Smooth muscle cell (in vitro differentiated cells): ENCODE results near the gene ADGRF4. TPM values are rescaled to one million over a fixed set of nuclear protein-coding genes. Genes with fewer than 3 reads are reported as not detected.

ENCODE experiments used
- DNase-seq: peaks from one replicate; lab custom pipeline; 2025; ENCODE audit not compliant: unreplicated experiment; lab: John Stamatoyannopoulos, UW
- H2AFZ ChIP-seq: fragments of 200-600 bp; sonication (generic); 2 replicates; pipeline ENCODE4 v1.6.0; 2016; ENCODE audit warnings: antibody characterized with exemption, low read depth, mild to moderate bottlenecking
- H3F3A ChIP-seq: fragments of 200-600 bp; sonication (generic); 2 replicates; pipeline ENCODE4 v1.6.0; 2017; ENCODE audit warnings: antibody characterized with exemption, low read depth
- H3K27ac ChIP-seq: fragments of 200-600 bp; sonication (generic); 2 replicates; pipeline ENCODE4 v1.5.1; 2016; ENCODE audit warnings: low read depth, mild to moderate bottlenecking
- H3K27me3 ChIP-seq: fragments of 200-600 bp; sonication (generic); 2 replicates; pipeline ENCODE4 v1.6.1; 2016; ENCODE audit warnings: low read depth, mild to moderate bottlenecking
- H3K36me3 ChIP-seq: fragments of 200-600 bp; sonication (generic); 2 replicates; pipeline ENCODE4 v1.5.1; 2016; ENCODE audit warnings: low read depth
- H3K4me1 ChIP-seq: fragments of 200-600 bp; sonication (generic); 2 replicates; pipeline ENCODE4 v1.5.1; 2016; ENCODE audit warnings: low read depth
- H3K4me2 ChIP-seq: fragments of 200-600 bp; sonication (generic); 2 replicates; pipeline ENCODE4 v1.6.0; 2016; ENCODE audit warnings: mild to moderate bottlenecking
- H3K4me3 ChIP-seq: fragments of 200-600 bp; sonication (generic); 2 replicates; pipeline ENCODE4 v1.5.1; 2016; ENCODE audit warnings: mild to moderate bottlenecking
- H3K79me2 ChIP-seq: fragments of 200-600 bp; sonication (generic); 2 replicates; pipeline ENCODE4 v1.6.0; 2016; ENCODE audit warnings: low read depth, mild to moderate bottlenecking
- H3K9ac ChIP-seq: fragments of 200-600 bp; sonication (generic); 2 replicates; pipeline ENCODE4 v1.6.0; 2016; ENCODE audit warnings: low read depth
- H3K9me3 ChIP-seq: fragments of 200-600 bp; sonication (generic); replicated peaks from 2 replicates; pipeline ENCODE4 v1.5.1; 2016; ENCODE audit warnings: low read depth
- H4K20me1 ChIP-seq: fragments of 200-600 bp; sonication (generic); 2 replicates; pipeline ENCODE4 v1.6.0; 2016; ENCODE audit warnings: low read depth
- CTCF ChIP-seq: fragments of 200-600 bp; sonication (generic); IDR thresholded peaks from 2 replicates; pipeline ENCODE4 v1.5.1; 2017; ENCODE audit warnings: borderline replicate concordance, mild to moderate bottlenecking, antibody characterized with exemption; ENCODE audit not compliant: insufficient read depth, poor library complexity, severe bottlenecking
- WGBS: methylation state at CpG from one replicate; pipeline ENCODE4 v1.1.7; 2016; ENCODE audit warnings: low lambda C conversion rate; 5-methylcytosine and 5-hydroxymethylcytosine counted together
- polyA plus RNA-seq: library from polyadenylated mRNA; unstranded; fragments of >200 nt; fragmentation: Nextera tagmentation; extraction: Ambion mirVana; gene quantifications from 2 replicates; pipeline ENCODE4 v1.2.1, GENCODE V29; 2016
- total RNA-seq: library from RNA; depleted of rRNA; stranded (reverse); fragments of >200 nt; gene quantifications from 2 replicates; pipeline ENCODE4 v1.2.3, GENCODE V29; 2014

The ADGRF4 gene
- total and polyA plus RNA-seq, 2 experiments from 2014 or later = 1.5 to 10.6 TPM

- H3K27me3 ChIP-seq = no peaks in the 10 kb centered on the region
- TF ChIP-seq CTCF = no peak
- H3K9ac ChIP-seq = no peak overlapping the region
- no peak overlapping the region for H3K4me2 ChIP-seq
- no peaks in the 10 kb centered on the region for H3K36me3 ChIP-seq
- no peaks in the 10 kb centered on the region for H4K20me1 ChIP-seq
- no peaks in the 10 kb centered on the region for H3K9me3 ChIP-seq
- H3K4me3 ChIP-seq = no peak overlapping the region
- H3K4me1 ChIP-seq = no peaks in the 10 kb centered on the region
- no peaks in the 10 kb centered on the region for H3K79me2 ChIP-seq
- no peak for DNase-seq
- H3F3A ChIP-seq = no peaks in the 10 kb centered on the region
- WGBS = 96% methylated on average over 4 of the region's 4 CpGs
- H2AFZ ChIP-seq = no peak overlapping the region
- H3K27ac ChIP-seq = no peak overlapping the region
Measured at GRCh38 chr6:47680724-47681123, 17.7 kb upstream of the ADGRF4 start.

GRCh38 chr6:47681201-47681990 is 17.0 kb upstream of the ADGRF4 start:
- no peaks in the 10 kb centered on the region for H3K36me3 ChIP-seq
- no peak overlapping the region for H2AFZ ChIP-seq
- H3K9ac ChIP-seq = no peak overlapping the region
- H3K79me2 ChIP-seq = no peaks in the 10 kb centered on the region
- no peaks in the 10 kb centered on the region for H3K27me3 ChIP-seq
- no peaks in the 10 kb centered on the region for H3K9me3 ChIP-seq
- DNase-seq = no peak
- no peak overlapping the region for H3K27ac ChIP-seq
- no peaks in the 10 kb centered on the region for H3F3A ChIP-seq
- no peaks in the 10 kb centered on the region for H3K4me1 ChIP-seq
- no peak for TF ChIP-seq CTCF
- H3K4me2 ChIP-seq = no peak overlapping the region
- H3K4me3 ChIP-seq = no peak overlapping the region
- H4K20me1 ChIP-seq = no peaks in the 10 kb centered on the region
- WGBS = 94% methylated on average over 1 of the region's 1 CpG

- H3K4me1 ChIP-seq = no peaks in the 10 kb centered on the region
- DNase-seq = no peak
- no peaks in the 10 kb centered on the region for H3K27me3 ChIP-seq
- no peaks in the 10 kb centered on the region for H3F3A ChIP-seq
- no peaks in the 10 kb centered on the region for H3K9me3 ChIP-seq
- 100% methylated on average over 1 of the region's 1 CpG for WGBS
- H3K79me2 ChIP-seq = no peaks in the 10 kb centered on the region
- H3K4me3 ChIP-seq = no peak overlapping the region
- no peak overlapping the region for H3K9ac ChIP-seq
- no peak for TF ChIP-seq CTCF
- no peak overlapping the region for H2AFZ ChIP-seq
- H3K27ac ChIP-seq = no peak overlapping the region
- no peak overlapping the region for H3K4me2 ChIP-seq
- no peaks in the 10 kb centered on the region for H4K20me1 ChIP-seq
- H3K36me3 ChIP-seq = no peaks in the 10 kb centered on the region
Measured at GRCh38 chr6:47686411-47686810, 12.0 kb upstream of the ADGRF4 start.

- no peak overlapping the region for H3K4me2 ChIP-seq
- H2AFZ ChIP-seq = no peak overlapping the region
- no peaks in the 10 kb centered on the region for H3K79me2 ChIP-seq
- no peaks in the 10 kb centered on the region for H3K27me3 ChIP-seq
- no peak overlapping the region for H3K4me3 ChIP-seq
- no peaks in the 10 kb centered on the region for H3K9me3 ChIP-seq
- DNase-seq = no peak
- H3K4me1 ChIP-seq = no peaks in the 10 kb centered on the region
- WGBS = 98% methylated on average over 2 of the region's 2 CpGs
- no peak overlapping the region for H3K27ac ChIP-seq
- no peak overlapping the region for H3K9ac ChIP-seq
- H4K20me1 ChIP-seq = no peaks in the 10 kb centered on the region
- H3F3A ChIP-seq = no peaks in the 10 kb centered on the region
- no peaks in the 10 kb centered on the region for H3K36me3 ChIP-seq
- TF ChIP-seq CTCF = no peak
Measured at GRCh38 chr6:47687432-47687831, 10.9 kb upstream of the ADGRF4 start.
